Measurements from ENCODE around the gene CTTNBP2.

GRCh38 chr7:117844678-117845077 is 28.6 kb downstream of the CTTNBP2 start:
- TF ChIP-seq CTCF (IDR thresholded peaks at IDR 0.05) (no peak), POLR2A (IDR thresholded peaks at IDR 0.05) (no peak)
